H9 (cell line): Measurements from ENCODE around the gene XRCC3. TPM values are rescaled to one million over a fixed set of nuclear protein-coding genes. Genes with fewer than 3 reads are reported as not detected.

Experiments
- DNase-seq: peaks from one replicate; pipeline ENCODE4 v3.0.0-alpha.2; 2017
- H2AFZ ChIP-seq: one replicate; pipeline ENCODE4 v1.6.1; 2013; ENCODE audit warnings: mild to moderate bottlenecking, low read length, control low read depth, moderate library complexity
- H2AK5ac ChIP-seq: 2 replicates; pipeline ENCODE4 v1.6.1; 2013; ENCODE audit warnings: low read length, control low read depth, mixed read lengths; ENCODE audit not compliant: insufficient read length
- H2BK120ac ChIP-seq: one replicate; pipeline ENCODE4 v1.6.1; 2013; ENCODE audit warnings: low read depth, mild to moderate bottlenecking, low read length, control low read depth, inconsistent platforms; ENCODE audit not compliant: poor library complexity, severe bottlenecking
- H2BK12ac ChIP-seq: 2 replicates; pipeline ENCODE4 v1.6.1; 2013; ENCODE audit warnings: low read length, control low read depth, mixed read lengths, low read depth; ENCODE audit not compliant: insufficient read length
- H2BK15ac ChIP-seq: 2 replicates; pipeline ENCODE4 v1.6.1; 2013; ENCODE audit warnings: low read depth, low read length, control low read depth
- H2BK20ac ChIP-seq: one replicate; pipeline ENCODE4 v1.6.1; 2013; ENCODE audit warnings: low read depth, mild to moderate bottlenecking, low read length, control low read depth, inconsistent platforms; ENCODE audit not compliant: poor library complexity, severe bottlenecking
- H2BK5ac ChIP-seq: 2 replicates; pipeline ENCODE4 v1.6.1; 2013; ENCODE audit warnings: low read length, control low read depth, mixed read lengths; ENCODE audit not compliant: insufficient read length
- H3K14ac ChIP-seq: 2 replicates; pipeline ENCODE4 v1.6.1; 2013; ENCODE audit warnings: low read length, control low read depth; ENCODE audit not compliant: insufficient read depth
- H3K18ac ChIP-seq: 2 replicates; pipeline ENCODE4 v1.6.1; 2013; ENCODE audit warnings: low read depth, mild to moderate bottlenecking, mixed read lengths, low read length, control low read depth; ENCODE audit not compliant: insufficient read length
- H3K23ac ChIP-seq: 2 replicates; pipeline ENCODE4 v1.6.1; 2013; ENCODE audit warnings: low read length, control low read depth, mixed read lengths, low read depth; ENCODE audit not compliant: insufficient read length
- H3K23me2 ChIP-seq: 2 replicates; pipeline ENCODE4 v1.6.1; 2013; ENCODE audit warnings: low read depth, mild to moderate bottlenecking, mixed read lengths, low read length, control low read depth; ENCODE audit not compliant: insufficient read length, poor library complexity, severe bottlenecking
- H3K27ac ChIP-seq: 2 replicates; pipeline ENCODE4 v1.5.1; 2013; ENCODE audit warnings: low read length, control low read depth, mixed read lengths, low read depth; ENCODE audit not compliant: insufficient read length
- H3K27me3 ChIP-seq: 2 replicates; pipeline ENCODE4 v1.6.1; 2013; ENCODE audit warnings: low read length, control low read depth, inconsistent platforms; ENCODE audit not compliant: insufficient read depth
- H3K4ac ChIP-seq: 2 replicates; pipeline ENCODE4 v1.6.1; 2013; ENCODE audit warnings: low read depth, mild to moderate bottlenecking, control low read depth, inconsistent platforms, low read length, moderate library complexity
- H3K4me1 ChIP-seq: 2 replicates; pipeline ENCODE4 v1.6.1; 2013; ENCODE audit warnings: low read length, control low read depth, inconsistent platforms; ENCODE audit not compliant: insufficient read depth
- H3K4me2 ChIP-seq: 2 replicates; pipeline ENCODE4 v1.6.1; 2013; ENCODE audit warnings: low read length, control low read depth, mixed read lengths; ENCODE audit not compliant: insufficient read length, insufficient read depth
- H3K56ac ChIP-seq: 2 replicates; pipeline ENCODE4 v1.6.1; 2013; ENCODE audit warnings: low read depth, mild to moderate bottlenecking, mixed read lengths, low read length, control low read depth; ENCODE audit not compliant: insufficient read length
- H3K79me1 ChIP-seq: 2 replicates; pipeline ENCODE4 v1.6.1; 2013; ENCODE audit warnings: low read depth, mild to moderate bottlenecking, moderate library complexity, low read length, control low read depth, inconsistent platforms; ENCODE audit not compliant: insufficient read depth, poor library complexity, severe bottlenecking
- H3K79me2 ChIP-seq: 2 replicates; pipeline ENCODE4 v1.6.1; 2013; ENCODE audit warnings: low read length, control low read depth, inconsistent platforms; ENCODE audit not compliant: insufficient read depth
- H3K9ac ChIP-seq: 2 replicates; pipeline ENCODE4 v1.6.1; 2013; ENCODE audit warnings: low read length, control low read depth, mixed read lengths; ENCODE audit not compliant: insufficient read length; ENCODE audit errors: extremely low read depth
- H3K9me3 ChIP-seq: one replicate; pipeline ENCODE4 v1.6.1; 2013; ENCODE audit warnings: low read depth, low read length, inconsistent platforms; ENCODE audit not compliant: control insufficient read depth
- H3T11ph ChIP-seq: one replicate; pipeline ENCODE4 v1.6.1; 2013; ENCODE audit warnings: mild to moderate bottlenecking, low read length, control low read depth, inconsistent platforms
- H4K20me1 ChIP-seq: one replicate; pipeline ENCODE4 v1.6.1; 2013; ENCODE audit not compliant: control insufficient read depth, insufficient read length, insufficient read depth
- H4K5ac ChIP-seq: 2 replicates; pipeline ENCODE4 v1.6.1; 2013; ENCODE audit warnings: low read depth, mild to moderate bottlenecking, mixed read lengths, low read length, control low read depth; ENCODE audit not compliant: insufficient read length
- H4K8ac ChIP-seq: replicated peaks from 2 replicates; pipeline ENCODE4 v1.6.1; 2013; ENCODE audit warnings: low read length, control low read depth, mixed read lengths, low read depth; ENCODE audit not compliant: insufficient read length
- H4K91ac ChIP-seq: 2 replicates; pipeline ENCODE4 v1.6.1; 2013; ENCODE audit warnings: low read depth, mild to moderate bottlenecking, moderate library complexity, mixed read lengths, low read length, control low read depth; ENCODE audit not compliant: insufficient read length
- H3K27ac Mint-ChIP-seq, 3 experiments: 2 replicates in 2 of 3; 3 replicates in 1 of 3; pipeline ENCODE4 v1.8.0; 2020 to 2021; ENCODE audit warnings: mixed read lengths in 3 of 3, mild to moderate bottlenecking in 1 of 3, moderate library complexity in 1 of 3
- H3K27me3 Mint-ChIP-seq: 2 replicates; pipeline ENCODE4 v1.8.0; 2021; ENCODE audit warnings: low read depth, mild to moderate bottlenecking, moderate library complexity, mixed read lengths
- H3K36me3 Mint-ChIP-seq, 3 experiments: 2 replicates in 2 of 3; 3 replicates in 1 of 3; pipeline ENCODE4 v1.8.0; 2020 to 2021; ENCODE audit warnings: low read depth in 3 of 3, mixed read lengths in 3 of 3; ENCODE audit not compliant: insufficient read depth in 1 of 3
- H3K4me1 Mint-ChIP-seq, 2 experiments: 2 replicates each; pipeline ENCODE4 v1.8.0; 2020; ENCODE audit warnings: mixed read lengths in 2 of 2
- H3K4me3 Mint-ChIP-seq, 2 experiments: 2 replicates in 1 of 2; 3 replicates in 1 of 2; pipeline ENCODE4 v1.8.0; 2020 to 2021; ENCODE audit warnings: mild to moderate bottlenecking in 2 of 2, mixed read lengths in 2 of 2, moderate library complexity in 1 of 2
- H3K9me3 Mint-ChIP-seq, 2 experiments: 2 replicates in 1 of 2; 3 replicates in 1 of 2; pipeline ENCODE4 v1.8.0; 2020; ENCODE audit warnings: mild to moderate bottlenecking in 2 of 2, mixed read lengths in 2 of 2, moderate library complexity in 1 of 2
- CTCF ChIP-seq: fragments of 200-600 bp; sonication (generic); conservative IDR thresholded peaks from 3 replicates; pipeline ENCODE4 v1.8.0; 2021; ENCODE audit warnings: antibody characterized with exemption, mild to moderate bottlenecking
- WGBS: extraction: QIAGEN DNeasy Blood & Tissue Kit; methylation state at CpG from one replicate; pipeline ENCODE4 v1.1.7; 2013; ENCODE audit warnings: missing lambda C conversion rate, low lambda C conversion rate, mixed read lengths; ENCODE audit not compliant: insufficient read length; ENCODE audit errors: extremely low coverage; 5-methylcytosine and 5-hydroxymethylcytosine counted together
- total RNA-seq: library from RNA; stranded (reverse); gene quantifications from 2 replicates; pipeline ENCODE4 v1.2.1, GENCODE V29; 2021

The XRCC3 gene
- total RNA-seq, 1 experiment from 2014 or later = 45.3 TPM

DNA sequence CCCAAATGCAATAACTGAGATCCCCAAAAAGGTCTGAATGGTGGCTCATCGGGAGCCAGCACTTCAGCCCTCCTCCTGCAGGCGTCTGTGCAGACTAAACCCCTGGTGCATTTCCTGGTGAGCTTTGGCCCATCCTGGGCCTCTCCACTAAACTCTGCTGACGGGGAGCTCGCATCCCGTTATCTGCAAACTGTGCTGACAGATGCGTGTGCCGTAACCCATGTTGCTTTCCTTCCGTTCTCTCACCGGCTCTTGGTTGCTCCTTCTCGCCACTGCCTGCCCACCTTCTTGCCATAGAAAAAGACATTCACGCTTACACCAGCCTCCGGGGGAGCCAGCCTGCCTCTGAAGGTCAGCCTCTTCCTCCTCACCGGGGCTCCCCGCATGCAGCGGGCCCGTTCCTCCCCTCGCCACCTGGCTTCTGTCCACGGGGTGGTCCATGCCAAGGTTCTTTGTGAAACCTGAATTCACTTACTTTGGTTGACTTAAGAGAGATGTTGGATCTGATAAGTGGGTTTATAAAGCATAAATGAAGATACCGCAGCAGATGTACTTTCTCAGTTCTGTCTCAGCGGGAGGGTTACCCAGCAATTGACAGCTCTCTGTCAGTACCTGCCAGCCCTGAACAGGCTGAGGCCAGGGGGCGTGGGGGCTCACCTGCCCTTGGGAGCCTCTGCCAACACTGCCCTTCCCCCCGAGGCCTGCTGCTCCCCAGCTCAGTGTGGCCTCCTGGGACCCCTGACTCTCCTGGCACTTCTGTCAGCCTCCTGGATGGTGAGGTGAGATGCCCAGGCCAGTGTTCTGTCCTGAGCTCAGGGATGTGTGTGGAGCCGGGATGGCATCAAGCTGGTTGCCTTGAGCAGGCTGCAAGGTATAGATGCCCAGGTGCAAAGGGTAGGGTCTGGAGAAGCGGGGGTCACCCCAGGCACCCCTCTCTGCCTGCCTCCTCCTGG, 14.5 kb upstream of the XRCC3 start:
- no CpG with 5 or more reads among the region's 24 CpGs for WGBS
- no peak overlapping the region for H2BK120ac ChIP-seq

More for the DNA sequence above, 14.5 kb upstream of the XRCC3 start:
- no peak overlapping the region for H4K5ac ChIP-seq
- no peak overlapping the region for H2BK12ac ChIP-seq
- H2BK20ac ChIP-seq = no peak overlapping the region
- H3K14ac ChIP-seq = no peak overlapping the region
- no peak overlapping the region for H4K91ac ChIP-seq
- H3K56ac ChIP-seq = no peak overlapping the region
- no peak overlapping the region for H2AFZ ChIP-seq
- Mint-ChIP-seq H3K4me3 (no peak overlapping the region), H3K36me3 (peaks cover 2 to 40% (median 34%) of the 10 kb centered on the region in 3 experiments; a peak in 6 of 7 replicates), H3K27ac (peak overlapping the region; percentile 17 to 68 (median 18); a peak in 3 of 7 replicates), H3K27me3 (no peaks in the 10 kb centered on the region), H3K9me3 (no peaks in the 10 kb centered on the region), H3K4me1 (no peaks in the 10 kb centered on the region)
- no peak overlapping the region for H3K4ac ChIP-seq
- H3T11ph ChIP-seq = no peak overlapping the region
- no peak overlapping the region for H3K9ac ChIP-seq
- H3K79me1 ChIP-seq = no peaks in the 10 kb centered on the region
- H2AK5ac ChIP-seq = no peak overlapping the region
- no peaks in the 10 kb centered on the region for H3K79me2 ChIP-seq
- no peak overlapping the region for H4K8ac ChIP-seq
- no peaks in the 10 kb centered on the region for H4K20me1 ChIP-seq
- DNase-seq = no peak
- no peak for TF ChIP-seq CTCF
- H3K27ac ChIP-seq = no peak overlapping the region
- H2BK15ac ChIP-seq = no peak overlapping the region
- no peaks in the 10 kb centered on the region for H3K9me3 ChIP-seq
- no peaks in the 10 kb centered on the region for H3K4me1 ChIP-seq
- H3K27me3 ChIP-seq = no peaks in the 10 kb centered on the region
- no peak overlapping the region for H3K23ac ChIP-seq
- H3K18ac ChIP-seq = no peak overlapping the region
- no peak overlapping the region for H2BK5ac ChIP-seq
- no peaks in the 10 kb centered on the region for H3K23me2 ChIP-seq
- H3K4me2 ChIP-seq = no peak overlapping the region
